ENCODE measurements around the gene GSS. TPM values are rescaled to one million over a fixed set of nuclear protein-coding genes. Genes with fewer than 3 reads are reported as not detected.
A peak's percentile ranks its signal among the peaks of the same experiment; 100 is the strongest.
"Not testable (repeated sequence)": the region's sequence is repeated elsewhere in the genome, so short reads cannot be mapped to it uniquely, and the experiment has no call there.

The GSS gene
- total RNA-seq, 4 donors from 2014 or later: 28.8 to 61.6 (median 47.0) TPM

GRCh38 chr20:34907616-34908469, 47.8 kb downstream of the GSS start:
- DNase-seq (ENCODE audit: low spot score in 2 of 2): peak in 1 of 2 donors; percentile 47

GRCh38 chr20:34904202-34904621, 51.4 kb downstream of the GSS start:
- DNase-seq (ENCODE audit: low spot score in 2 of 2): peak in 1 of 2 donors; percentile 11
- Histone ChIP-seq H3K4me3 (no peak overlapping the region), H3K27ac (peak overlapping the region in 2 of 4 donors; percentile 56 to 57), H3K27me3 (no peaks in the 10 kb centered on the region), H3K4me1 (peaks cover 3 to 34% (median 15%) of the 10 kb centered on the region in 4 donors), H3K9me3 (no peaks in the 10 kb centered on the region), H3K36me3 (no peaks in the 10 kb centered on the region)
- TF ChIP-seq EP300 (IDR thresholded peaks at IDR 0.05): peak; percentile 27 to 60
- no peak for TF ChIP-seq POLR2A (IDR thresholded peaks at IDR 0.05)
- TF ChIP-seq CTCF (IDR thresholded peaks at IDR 0.05): no peak
- whole genome bisulfite sequencing, 2 donors: 33 to 40% methylated on average over 3 of the region's 3 CpGs

More at GRCh38 chr20:34907616-34908469, 47.8 kb downstream of the GSS start:
- TF ChIP-seq CTCF (IDR thresholded peaks at IDR 0.05) (no peak), POLR2A (IDR thresholded peaks at IDR 0.05) (no peak), EP300 (IDR thresholded peaks at IDR 0.05) (no peak)
- Histone ChIP-seq H3K4me3 (no peak overlapping the region), H3K27ac (peak overlapping the region in 2 of 4 donors; percentile 80 to 84), H3K9me3 (no peaks in the 10 kb centered on the region), H3K27me3 (no peaks in the 10 kb centered on the region), H3K4me1 (peaks cover 3 to 34% (median 15%) of the 10 kb centered on the region in 4 donors), H3K36me3 (no peaks in the 10 kb centered on the region)
- WGBS, 2 donors: 34 to 35% methylated on average over 7 of the region's 7 CpGs

GRCh38 chr20:34898731-34899130, 56.9 kb downstream of the GSS start:
- WGBS, 2 donors: 94 to 95% methylated on average over 13 to 15 of the region's 26 CpGs
- not testable (repeated sequence) for DNase-seq (ENCODE audit: low spot score in 2 of 2); H3K36me3 ChIP-seq; H3K9me3 ChIP-seq; H3K27ac ChIP-seq; H3K4me3 ChIP-seq; H3K27me3 ChIP-seq
- H3K4me1 ChIP-seq: peaks cover 0 to 14% (median 0%) of the 10 kb centered on the region in 4 donors

GRCh38 chr20:34898129-34898528, 57.5 kb downstream of the GSS start:
- not testable (repeated sequence) for H3K27ac ChIP-seq; DNase-seq (ENCODE audit: low spot score in 2 of 2); H3K27me3 ChIP-seq; H3K36me3 ChIP-seq; H3K4me3 ChIP-seq; H3K4me1 ChIP-seq; H3K9me3 ChIP-seq
- 71 to 79% methylated on average over 3 of the region's 3 CpGs for WGBS, 2 donors

- TF ChIP-seq EP300 (IDR thresholded peaks at IDR 0.05): no peak
- no peak for TF ChIP-seq POLR2A (IDR thresholded peaks at IDR 0.05)
- TF ChIP-seq CTCF (IDR thresholded peaks at IDR 0.05): no peak
- Histone ChIP-seq H3K36me3 (no peaks in the 10 kb centered on the region), H3K9me3 (no peaks in the 10 kb centered on the region), H3K4me3 (no peak overlapping the region), H3K27me3 (no peaks in the 10 kb centered on the region), H3K27ac (no peak overlapping the region), H3K4me1 (peaks cover 0 to 10% (median 0%) of the 10 kb centered on the region in 4 donors)
- no peak for DNase-seq (ENCODE audit: low spot score in 2 of 2)
- WGBS, 2 donors: 77 to 80% methylated on average over 1 of the region's 1 CpG
Observed at GRCh38 chr20:34896086-34896621, 59.5 kb downstream of the GSS start.

GRCh38 chr20:34895465-34895864, 60.1 kb downstream of the GSS start:
- Histone ChIP-seq H3K4me3 (no peak overlapping the region), H3K36me3 (no peaks in the 10 kb centered on the region), H3K4me1 (peaks cover 0 to 10% (median 0%) of the 10 kb centered on the region in 4 donors), H3K9me3 (no peaks in the 10 kb centered on the region), H3K27me3 (no peaks in the 10 kb centered on the region), H3K27ac (no peak overlapping the region)
- TF ChIP-seq EP300 (IDR thresholded peaks at IDR 0.05): no peak
- TF ChIP-seq POLR2A (IDR thresholded peaks at IDR 0.05): no peak
- no peak for TF ChIP-seq CTCF (IDR thresholded peaks at IDR 0.05)
- no peak for DNase-seq (ENCODE audit: low spot score in 2 of 2)
- 76 to 79% methylated on average over 3 of the region's 3 CpGs for WGBS, 2 donors
